ENCODE data around the gene ADM2.

The ADM2 gene

GRCh38 chr22:50485221-50486131 is 4.1 kb downstream of the ADM2 start:
- in situ Hi-C loops (cut with HindIII; ENCODE audit: low sequenced_read_pairs) = loop anchor here (10.0 kb wide), 1 partner anchor 131 kb away; no protein-coding TSS in a partner anchor
- no peak for DNase-seq (ENCODE audit: low read depth)
- no peak overlapping the region for H3K4me3 ChIP-seq (ENCODE audit: low read depth, low read length)
- TF ChIP-seq, protein P1, sequence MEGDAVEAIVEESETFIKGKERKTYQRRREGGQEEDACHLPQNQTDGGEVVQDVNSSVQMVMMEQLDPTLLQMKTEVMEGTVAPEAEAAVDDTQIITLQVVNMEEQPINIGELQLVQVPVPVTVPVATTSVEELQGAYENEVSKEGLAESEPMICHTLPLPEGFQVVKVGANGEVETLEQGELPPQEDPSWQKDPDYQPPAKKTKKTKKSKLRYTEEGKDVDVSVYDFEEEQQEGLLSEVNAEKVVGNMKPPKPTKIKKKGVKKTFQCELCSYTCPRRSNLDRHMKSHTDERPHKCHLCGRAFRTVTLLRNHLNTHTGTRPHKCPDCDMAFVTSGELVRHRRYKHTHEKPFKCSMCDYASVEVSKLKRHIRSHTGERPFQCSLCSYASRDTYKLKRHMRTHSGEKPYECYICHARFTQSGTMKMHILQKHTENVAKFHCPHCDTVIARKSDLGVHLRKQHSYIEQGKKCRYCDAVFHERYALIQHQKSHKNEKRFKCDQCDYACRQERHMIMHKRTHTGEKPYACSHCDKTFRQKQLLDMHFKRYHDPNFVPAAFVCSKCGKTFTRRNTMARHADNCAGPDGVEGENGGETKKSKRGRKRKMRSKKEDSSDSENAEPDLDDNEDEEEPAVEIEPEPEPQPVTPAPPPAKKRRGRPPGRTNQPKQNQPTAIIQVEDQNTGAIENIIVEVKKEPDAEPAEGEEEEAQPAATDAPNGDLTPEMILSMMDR (IDR thresholded peaks at IDR 0.05; ENCODE audit: low read depth, low read length, missing control alignments) = no peak

DNA sequence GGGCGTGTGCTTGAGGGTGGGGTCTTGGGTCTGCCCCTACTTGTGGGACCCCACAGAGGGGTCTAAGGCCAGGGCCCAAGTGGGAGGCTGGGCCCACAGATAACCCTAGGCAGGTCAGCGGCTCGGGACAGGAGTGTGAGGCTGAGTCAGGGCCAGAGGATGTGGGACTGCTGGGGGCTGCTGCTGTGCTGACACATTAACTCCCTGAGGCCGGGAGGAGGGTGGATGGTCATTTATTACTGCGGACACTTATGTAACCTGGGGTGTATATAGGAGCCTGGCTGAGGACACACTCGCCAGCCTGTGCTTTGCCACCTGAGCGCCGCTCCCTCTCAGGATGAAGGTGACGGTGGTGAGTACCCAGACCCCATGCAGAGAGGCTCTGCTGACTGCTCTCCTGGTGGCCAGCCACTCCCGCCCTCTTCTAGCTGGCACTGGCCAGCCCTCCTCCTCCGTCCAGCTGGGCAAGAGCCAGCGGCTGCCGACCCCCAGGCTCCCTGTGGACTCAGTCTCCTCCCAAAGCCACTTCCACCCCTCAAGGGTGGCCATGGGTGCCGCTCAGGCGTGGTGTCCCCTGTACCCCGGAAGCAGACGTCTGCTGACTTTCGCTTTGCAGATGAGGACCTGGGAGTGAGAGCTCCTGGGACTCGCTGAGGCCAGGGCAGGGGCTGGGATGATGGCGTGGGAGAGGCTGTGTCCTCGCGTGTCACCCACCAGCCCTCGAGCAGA is 5.4 kb downstream of the ADM2 start, which contains the start of gene MIOX:
TSS of gene MIOX (plus strand) at position 299 of the 729 bp plus-strand sequence. CDS start at position 338, 39 bp downstream.
- in situ Hi-C loops (cut with HindIII; ENCODE audit: low sequenced_read_pairs) = loop anchor here (10.0 kb wide), 1 partner anchor 132 kb away; no protein-coding TSS in a partner anchor
- TF ChIP-seq, protein P1 (IDR thresholded peaks at IDR 0.05; ENCODE audit: low read depth, low read length, missing control alignments) = no peak
- no peak within 1 kb of the TSS for H3K4me3 ChIP-seq (ENCODE audit: low read depth, low read length)
- DNase-seq (ENCODE audit: low read depth) = no peak

GRCh38 chr22:50487290-50488005 is 6.1 kb downstream of the ADM2 start:
- no peak for DNase-seq (ENCODE audit: low read depth)
- TF ChIP-seq, protein P1 (IDR thresholded peaks at IDR 0.05; ENCODE audit: low read depth, low read length, missing control alignments) = no peak
- no peak overlapping the region for H3K4me3 ChIP-seq (ENCODE audit: low read depth, low read length)
- in situ Hi-C loops (cut with HindIII; ENCODE audit: low sequenced_read_pairs) = loop anchor here (10.0 kb wide), 1 partner anchor 133 kb away; no protein-coding TSS in a partner anchor

DNA sequence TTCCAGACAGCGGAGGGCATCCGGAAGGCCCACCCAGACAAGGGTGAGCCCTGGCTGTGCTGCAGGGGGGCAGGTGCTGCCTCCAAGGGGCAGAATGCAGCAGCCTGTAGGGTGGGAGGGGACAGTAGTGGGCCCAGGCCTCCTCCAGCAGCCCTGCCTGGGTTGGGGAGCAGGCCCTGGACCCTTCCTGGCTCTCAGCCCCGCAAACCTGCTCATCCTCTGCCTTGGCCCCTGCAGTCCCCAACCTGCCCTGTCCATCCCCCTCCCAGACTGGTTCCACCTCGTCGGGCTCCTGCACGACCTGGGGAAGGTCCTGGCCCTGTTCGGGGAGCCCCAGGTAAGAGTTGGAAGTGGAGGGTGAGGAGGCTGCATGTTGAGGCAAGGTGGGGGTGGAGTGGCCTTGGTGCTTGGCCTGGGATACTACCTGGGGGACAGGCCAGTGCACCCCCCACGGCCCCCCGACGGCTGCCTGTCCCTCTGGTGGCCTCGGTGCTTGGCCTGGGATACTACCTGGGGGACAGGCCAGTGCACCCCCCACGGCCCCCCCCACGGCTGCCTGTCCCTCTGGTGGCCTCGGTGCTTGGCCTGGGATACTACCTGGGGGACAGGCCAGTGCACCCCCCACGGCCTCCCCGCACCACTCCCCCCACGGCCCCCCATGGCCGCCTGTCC is 6.8 kb downstream of the ADM2 start:
- TF ChIP-seq, protein P1 (IDR thresholded peaks at IDR 0.05; ENCODE audit: low read depth, low read length, missing control alignments) = no peak
- in situ Hi-C loops (cut with HindIII; ENCODE audit: low sequenced_read_pairs) = loop anchor here (10.0 kb wide), 1 partner anchor 133 kb away; no protein-coding TSS in a partner anchor
- no peak overlapping the region for H3K4me3 ChIP-seq (ENCODE audit: low read depth, low read length)
- DNase-seq (ENCODE audit: low read depth) = no peak

GRCh38 chr22:50488886-50489285 is 7.5 kb downstream of the ADM2 start:
- H3K4me3 ChIP-seq (ENCODE audit: low read depth, low read length) = no peak overlapping the region
- TF ChIP-seq, protein P1 (IDR thresholded peaks at IDR 0.05; ENCODE audit: low read depth, low read length, missing control alignments) = no peak
- in situ Hi-C loops (cut with HindIII; ENCODE audit: low sequenced_read_pairs) = loop anchor here (10.0 kb wide), 1 partner anchor 134 kb away; no protein-coding TSS in a partner anchor
- DNase-seq (ENCODE audit: low read depth) = no peak

All from astrocyte of the cerebellum (primary cell).